ENCODE measurements around the gene GPX6.
"Not testable (repeated sequence)": the region's sequence is repeated elsewhere in the genome, so short reads cannot be mapped to it uniquely, and the experiment has no call there.

The GPX6 gene, protein sequence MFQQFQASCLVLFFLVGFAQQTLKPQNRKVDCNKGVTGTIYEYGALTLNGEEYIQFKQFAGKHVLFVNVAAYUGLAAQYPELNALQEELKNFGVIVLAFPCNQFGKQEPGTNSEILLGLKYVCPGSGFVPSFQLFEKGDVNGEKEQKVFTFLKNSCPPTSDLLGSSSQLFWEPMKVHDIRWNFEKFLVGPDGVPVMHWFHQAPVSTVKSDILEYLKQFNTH

GRCh38 chr6:28515676-28516075 is at the start of gene GPX6:
Gene GPX6 (minus strand): TSS chr6:28515793. CDS start chr6:28515743, 50 bp downstream.
- no peak for DNase-seq

- DNase-seq, result no peak
Observed at GRCh38 chr6:28563430-28564095, 48.0 kb upstream of the GPX6 start.

GRCh38 chr6:28558629-28559028 is 43.0 kb upstream of the GPX6 start:
- no peak for DNase-seq

DNA sequence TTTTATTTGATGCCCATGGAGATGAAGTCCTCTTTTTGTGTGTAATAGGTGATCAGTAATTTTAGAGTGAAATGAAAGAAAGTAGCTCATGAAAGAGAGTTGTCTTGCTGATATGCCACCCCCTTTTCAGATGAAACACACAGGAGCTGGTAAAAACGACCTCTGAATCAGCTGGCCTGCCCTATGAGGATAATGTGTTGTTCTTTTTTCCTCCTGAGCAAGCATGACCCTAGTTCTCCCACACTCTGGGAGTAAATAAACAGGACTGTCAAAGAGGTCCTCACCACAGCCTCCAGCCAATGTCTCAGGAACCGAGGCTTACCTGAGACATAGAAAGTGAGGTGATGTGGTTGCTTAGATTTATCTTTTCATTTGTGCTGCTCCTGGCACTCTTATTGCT is 39.5 kb upstream of the GPX6 start:
- no peak for DNase-seq

DNA sequence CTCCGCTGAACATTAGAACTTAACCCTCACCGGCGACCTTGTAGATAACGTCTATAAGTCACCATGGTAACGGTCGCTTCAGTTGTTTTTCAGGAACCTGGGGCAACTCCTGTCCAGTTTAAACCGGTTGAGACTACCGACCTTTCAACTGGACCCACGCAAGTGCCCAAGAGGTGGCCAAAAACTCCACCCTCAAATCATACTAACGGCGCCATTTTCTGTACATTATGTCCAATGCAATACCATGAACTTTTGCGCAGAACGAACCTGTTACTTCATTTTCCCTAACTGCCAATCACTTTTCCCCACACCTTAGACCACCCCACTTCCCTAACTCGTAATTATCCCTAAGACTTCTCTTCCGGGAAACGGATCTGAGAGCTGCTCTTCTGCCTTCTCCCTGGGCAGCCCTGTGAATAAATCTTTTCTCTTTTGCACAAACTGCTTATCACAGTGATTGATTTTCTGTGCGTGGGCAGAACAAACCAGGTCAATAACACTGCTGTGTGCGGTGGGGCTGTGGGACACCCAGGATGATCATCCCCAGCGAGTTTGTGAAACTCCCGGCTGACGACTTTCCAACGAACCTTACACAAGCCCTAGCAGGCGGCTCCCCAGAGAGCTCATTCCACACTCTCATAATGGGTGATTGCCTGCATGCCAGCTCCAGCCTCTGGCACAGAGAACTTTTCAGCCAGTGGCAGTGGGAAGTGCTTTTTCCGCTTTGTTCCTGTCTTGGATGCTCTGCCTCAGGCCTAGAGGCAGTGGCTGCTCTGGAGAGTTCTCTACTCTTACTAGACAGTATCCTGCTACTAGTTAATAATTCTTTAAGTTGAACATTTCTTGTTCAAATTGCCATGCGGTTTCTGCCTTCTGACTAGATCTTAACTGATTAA is 38.6 kb upstream of the GPX6 start:
- DNase-seq, result no peak

- DNase-seq, result no peak
Observed at GRCh38 chr6:28553384-28553985, 37.9 kb upstream of the GPX6 start.

- DNase-seq, result no peak
Observed at GRCh38 chr6:28551891-28552666, 36.5 kb upstream of the GPX6 start.

DNA sequence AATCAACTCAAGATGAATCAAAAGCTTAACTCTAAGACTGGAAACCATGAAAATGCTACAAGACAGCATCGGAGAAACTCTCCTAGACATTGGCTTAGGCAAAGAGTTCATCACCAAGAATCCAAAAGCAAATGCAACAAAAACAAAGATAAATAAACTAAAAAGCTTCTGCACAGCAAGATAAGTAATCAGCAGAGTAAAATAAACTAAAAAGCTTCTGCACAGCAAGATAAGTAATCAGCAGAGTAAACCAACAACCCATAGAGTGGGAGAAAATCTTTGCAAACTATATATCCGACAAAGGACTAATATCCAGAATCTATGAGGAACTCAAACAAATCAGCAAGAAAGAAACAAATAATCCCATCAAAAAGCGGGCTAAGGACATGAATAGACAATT is 31.4 kb upstream of the GPX6 start:
- not testable (repeated sequence) for DNase-seq

DNA sequence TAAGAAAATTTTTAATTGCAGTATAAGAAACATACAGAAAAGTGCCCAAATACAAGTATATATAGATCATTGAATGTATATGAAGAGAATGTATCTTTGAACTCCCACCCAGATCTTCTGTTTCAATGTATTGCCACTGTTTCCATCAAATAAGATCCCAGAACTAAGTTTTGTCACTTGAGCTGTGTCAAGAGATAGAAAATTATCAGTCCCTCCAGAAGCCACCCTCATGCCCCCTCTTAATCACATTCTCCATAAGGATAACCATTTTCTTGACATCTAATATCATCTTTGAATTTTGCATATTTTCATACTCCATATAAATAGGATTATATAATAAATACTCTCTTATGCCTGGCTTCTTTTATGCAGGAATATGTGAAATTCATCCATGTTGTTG is 30.4 kb upstream of the GPX6 start:
- no peak for DNase-seq

GRCh38 chr6:28543651-28544610 is 28.3 kb upstream of the GPX6 start:
- peak; percentile 27 for DNase-seq

- peak; percentile 70 for DNase-seq
Observed at GRCh38 chr6:28542440-28543296, 27.1 kb upstream of the GPX6 start.

DNA sequence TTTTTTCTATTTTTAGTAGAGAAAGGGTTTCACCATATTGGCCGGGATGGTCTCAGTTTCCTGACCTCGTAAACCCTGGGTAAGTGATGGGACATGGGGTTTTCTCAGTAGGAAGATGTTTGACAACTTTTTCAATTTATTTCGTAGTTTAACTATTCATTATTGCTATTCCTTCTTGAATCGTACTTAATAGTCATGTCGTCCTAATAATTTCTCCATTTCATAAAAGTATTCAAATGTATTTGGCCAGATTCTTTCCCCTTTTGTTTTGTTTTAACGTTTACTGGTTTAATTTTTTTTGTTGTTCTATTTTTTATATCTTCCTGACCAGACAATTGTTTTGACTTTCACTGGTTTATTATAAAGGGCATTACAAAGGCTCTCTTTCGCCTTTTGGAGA is 26.4 kb upstream of the GPX6 start:
- DNase-seq, result no peak

DNA sequence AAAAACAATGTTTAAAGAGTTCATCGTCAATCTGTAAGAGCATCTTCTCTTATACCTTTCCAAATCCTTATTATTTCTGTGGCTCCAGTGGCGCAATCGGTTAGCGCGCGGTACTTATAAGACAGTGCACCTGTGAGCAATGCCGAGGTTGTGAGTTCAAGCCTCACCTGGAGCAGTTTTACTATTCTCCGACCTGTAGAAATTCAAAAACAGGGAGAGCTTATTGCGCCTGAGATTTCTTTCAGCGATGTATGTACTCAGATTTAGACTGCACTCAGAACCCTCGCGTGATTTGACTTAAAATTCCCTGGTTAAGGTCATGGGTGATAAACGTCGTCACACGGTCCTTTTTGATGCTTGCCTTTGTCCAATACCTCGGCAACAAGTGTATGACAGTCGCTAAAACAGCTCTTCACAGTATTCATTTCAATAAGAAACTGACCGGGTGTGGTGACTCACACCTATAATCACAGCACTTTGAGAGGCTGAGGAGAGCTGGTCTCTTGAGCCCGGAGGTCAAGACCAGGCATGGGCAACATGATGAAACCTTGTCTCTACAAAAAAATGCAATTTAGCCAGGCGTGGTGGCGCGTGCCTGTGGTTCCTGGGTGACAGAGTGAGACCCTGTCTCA is 22.0 kb upstream of the GPX6 start:
- DNase-seq, result peak; percentile 18

DNA sequence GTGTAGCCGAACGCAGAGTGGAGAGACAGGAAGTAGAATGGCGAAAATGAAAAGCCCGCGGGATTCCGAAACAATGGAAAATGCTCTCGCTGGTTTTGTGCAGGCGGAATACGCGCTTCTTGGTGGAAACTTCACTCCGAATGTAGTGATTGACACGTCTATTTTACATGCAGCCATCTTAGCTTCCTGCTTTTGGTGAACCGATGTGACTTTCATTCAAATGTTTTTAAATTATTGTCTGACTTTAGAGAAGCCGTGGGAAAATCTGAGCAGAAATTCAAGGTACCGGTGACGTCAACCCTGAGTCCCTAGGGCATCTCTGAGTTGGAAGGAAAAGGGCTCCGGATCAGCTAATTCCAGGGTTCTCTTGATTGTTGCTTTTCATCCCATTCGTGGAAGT is 21.5 kb upstream of the GPX6 start:
- DNase-seq, result no peak

- DNase-seq, result no peak
Observed at GRCh38 chr6:28534875-28535274, 19.3 kb upstream of the GPX6 start.

- no peak for DNase-seq
Observed at GRCh38 chr6:28534306-28534705, 18.7 kb upstream of the GPX6 start.

GRCh38 chr6:28531479-28532128 is 16.0 kb upstream of the GPX6 start:
- DNase-seq, result no peak

DNA sequence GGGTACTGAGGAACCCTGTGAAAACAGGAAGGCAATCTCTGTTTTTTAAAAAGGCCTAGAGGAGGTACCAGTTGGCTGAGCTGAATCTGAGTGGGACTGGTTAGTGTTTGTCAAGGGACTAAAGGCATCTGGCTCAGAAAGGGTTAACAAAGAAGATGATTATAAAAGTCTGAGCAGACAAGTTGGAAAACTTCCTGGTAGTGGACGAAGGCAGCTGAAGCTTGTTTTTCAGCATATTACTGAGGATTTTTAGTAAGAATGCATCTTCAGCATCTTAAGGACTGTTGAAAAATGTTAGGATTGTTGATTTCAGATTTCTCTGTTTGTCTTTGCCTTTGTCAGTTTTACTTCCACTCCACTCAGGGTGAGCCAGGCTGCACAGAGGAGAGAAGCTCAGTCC is 15.2 kb upstream of the GPX6 start:
- DNase-seq, result no peak

DNA sequence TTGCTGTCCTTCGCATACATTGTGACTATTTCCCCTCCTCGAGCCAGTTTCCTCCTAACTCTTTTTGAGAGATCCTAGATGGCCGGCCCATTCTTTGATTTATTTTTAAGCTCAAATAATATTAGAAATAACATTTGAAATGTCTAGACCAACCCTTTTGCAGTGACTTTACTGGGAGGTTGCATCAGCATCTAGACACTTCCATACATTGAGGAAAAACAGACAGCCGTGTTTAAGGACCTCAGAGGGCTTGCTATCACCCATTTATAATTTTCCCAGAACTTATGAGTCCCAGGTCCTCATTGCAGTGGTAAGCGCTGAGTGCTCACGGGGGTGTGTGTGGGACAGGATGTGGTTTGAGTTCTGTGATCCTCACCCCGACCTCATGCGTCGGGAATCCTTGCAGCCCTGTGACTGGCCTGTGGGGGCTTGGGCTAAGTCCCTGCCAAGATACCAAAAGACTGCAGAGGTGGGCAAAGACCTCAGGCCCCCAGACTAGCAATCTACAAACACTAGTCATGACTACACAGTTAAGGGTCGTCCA is 10.0 kb upstream of the GPX6 start, which contains the start of gene GPX5:
Gene GPX5 (plus strand): TSS at position 386 of the 544 bp plus-strand sequence. CDS start 133 bp downstream, at position 519.
- no peak for DNase-seq
